KOPT-K1 (cell line): ENCODE data around the gene KCNC1.

Experiments
- H3K27ac ChIP-seq: fragments of 200-600 bp; sonication (generic); 2 replicates; pipeline ENCODE4 v1.5.1; 2016; ENCODE audit warnings: antibody characterized with exemption, mild to moderate bottlenecking, low read depth, low read length; ENCODE audit not compliant: poor library complexity, severe bottlenecking
- H3K36me3 ChIP-seq: fragments of 200-600 bp; sonication (generic); 2 replicates; pipeline ENCODE4 v1.5.1; 2017; ENCODE audit warnings: antibody characterized with exemption, mild to moderate bottlenecking, low read length, moderate library complexity; ENCODE audit not compliant: insufficient read depth
- H3K9me3 ChIP-seq: fragments of 200-600 bp; sonication (generic); 2 replicates; pipeline ENCODE4 v1.5.1; 2017; ENCODE audit warnings: antibody characterized with exemption, low read length, mild to moderate bottlenecking; ENCODE audit not compliant: insufficient read depth, poor library complexity, severe bottlenecking

The KCNC1 gene

DNA sequence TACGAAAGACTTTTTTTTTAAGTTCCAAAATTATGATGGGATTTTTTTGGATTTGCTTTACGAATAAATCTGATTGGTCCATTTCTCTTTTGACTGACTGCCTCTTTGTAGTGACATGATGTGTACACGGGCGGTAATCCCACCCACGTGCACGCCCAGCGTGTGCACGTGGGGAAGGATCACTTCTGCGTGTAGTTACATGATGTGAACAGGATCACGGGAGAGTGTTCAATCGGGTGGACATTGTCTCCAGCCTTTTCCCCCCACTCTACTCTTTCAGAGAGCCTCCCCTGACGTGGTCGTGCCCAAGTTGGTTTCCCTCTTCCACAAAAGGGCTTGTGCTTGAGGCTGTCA is 43.1 kb downstream of the KCNC1 start:
- no peaks in the 10 kb centered on the region for H3K36me3 ChIP-seq
- no peaks in the 10 kb centered on the region for H3K9me3 ChIP-seq
- H3K27ac ChIP-seq = no peak overlapping the region

- Histone ChIP-seq H3K9me3 (no peaks in the 10 kb centered on the region), H3K27ac (no peak overlapping the region), H3K36me3 (no peaks in the 10 kb centered on the region)
Observed at GRCh38 chr11:17778352-17778751, 43.8 kb downstream of the KCNC1 start.

GRCh38 chr11:17778956-17779860 is 44.6 kb downstream of the KCNC1 start:
- H3K27ac ChIP-seq = no peak overlapping the region
- no peaks in the 10 kb centered on the region for H3K9me3 ChIP-seq
- no peaks in the 10 kb centered on the region for H3K36me3 ChIP-seq

DNA sequence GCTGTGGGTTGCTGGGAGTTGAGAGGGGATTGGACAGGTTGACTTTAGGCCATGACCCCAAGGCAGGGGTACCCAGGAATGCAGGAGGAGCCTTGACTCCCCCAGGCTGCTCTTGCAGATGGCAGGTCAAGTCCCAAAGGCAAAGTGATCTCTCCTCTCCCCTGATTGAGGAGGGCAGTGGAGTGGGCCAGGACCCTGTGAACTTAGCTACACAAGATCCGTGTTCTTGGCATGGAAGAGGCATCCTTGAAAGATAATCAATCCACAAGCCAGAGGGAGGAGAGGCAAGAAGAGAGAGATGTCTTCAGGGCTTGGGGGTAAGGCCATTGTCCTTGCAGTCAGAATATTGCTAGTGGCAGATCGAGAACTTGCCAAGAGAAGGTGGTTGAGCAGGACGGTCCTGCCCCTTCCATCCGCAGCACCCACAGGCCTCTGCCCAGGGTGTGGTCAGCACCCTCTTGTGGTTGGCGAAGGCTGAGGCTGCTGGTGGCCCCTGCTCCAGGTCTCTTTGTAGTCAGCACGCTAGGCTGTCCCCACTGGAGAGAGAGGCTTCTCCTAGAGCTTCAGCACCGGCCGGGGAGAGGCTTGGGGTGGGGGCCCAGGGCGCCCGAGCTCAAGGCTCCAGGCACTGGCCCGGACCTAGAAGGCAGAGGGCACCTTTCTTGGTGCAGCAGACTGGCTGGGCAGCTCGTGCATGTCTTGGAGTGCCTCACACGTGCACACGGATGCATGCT is 45.4 kb downstream of the KCNC1 start:
- H3K36me3 ChIP-seq = no peaks in the 10 kb centered on the region
- no peak overlapping the region for H3K27ac ChIP-seq
- H3K9me3 ChIP-seq = no peaks in the 10 kb centered on the region

- Histone ChIP-seq H3K27ac (no peak overlapping the region), H3K9me3 (no peaks in the 10 kb centered on the region), H3K36me3 (no peaks in the 10 kb centered on the region)
Observed at GRCh38 chr11:17780668-17781067, 46.1 kb downstream of the KCNC1 start.

- H3K36me3 ChIP-seq = no peaks in the 10 kb centered on the region
Observed at GRCh38 chr11:17781221-17781620, 46.6 kb downstream of the KCNC1 start.

GRCh38 chr11:17781626-17782025 is 47.0 kb downstream of the KCNC1 start:
- Histone ChIP-seq H3K36me3 (no peaks in the 10 kb centered on the region), H3K27ac (no peak overlapping the region), H3K9me3 (no peaks in the 10 kb centered on the region)

More at GRCh38 chr11:17781221-17781620, 46.6 kb downstream of the KCNC1 start:
- Histone ChIP-seq H3K9me3 (no peaks in the 10 kb centered on the region), H3K27ac (no peak overlapping the region)

GRCh38 chr11:17782145-17782544 is 47.6 kb downstream of the KCNC1 start:
- H3K9me3 ChIP-seq = no peaks in the 10 kb centered on the region
- no peaks in the 10 kb centered on the region for H3K36me3 ChIP-seq
- no peak overlapping the region for H3K27ac ChIP-seq

DNA sequence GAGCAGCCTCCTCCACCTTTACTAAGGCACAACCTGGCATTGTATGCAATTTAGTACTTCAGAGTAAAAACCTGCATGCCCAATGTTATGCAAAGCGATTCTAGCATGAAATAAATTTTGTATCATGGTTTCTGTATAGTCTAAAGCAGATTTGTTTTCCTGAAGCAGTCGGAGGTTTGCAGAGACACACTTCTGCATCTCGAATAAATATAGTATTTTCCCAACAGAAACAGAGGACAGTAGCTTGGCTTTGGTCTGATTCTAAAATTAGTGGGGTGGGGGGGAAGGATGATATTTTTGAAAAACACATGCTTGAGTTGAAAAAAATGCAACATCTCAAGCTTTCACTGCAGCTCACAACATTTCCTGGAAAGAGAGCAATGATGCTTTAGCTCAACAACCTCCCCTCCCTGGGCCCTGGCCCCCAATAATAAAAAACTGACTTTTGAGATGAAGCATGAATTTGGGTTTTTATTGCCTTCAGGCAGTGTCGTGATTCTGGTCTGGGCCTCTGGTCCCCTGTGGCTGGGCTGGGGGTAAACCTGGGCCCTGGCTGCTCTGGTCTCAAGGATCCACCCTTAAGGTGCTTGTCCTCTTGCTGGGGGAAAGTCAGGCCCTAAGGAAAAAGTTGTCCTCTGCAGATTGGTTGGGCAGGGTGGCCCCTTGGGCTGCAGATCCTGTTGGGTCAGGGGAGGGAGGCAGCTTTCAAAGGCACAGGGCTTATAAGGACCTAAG is 48.2 kb downstream of the KCNC1 start:
- no peaks in the 10 kb centered on the region for H3K36me3 ChIP-seq
- no peaks in the 10 kb centered on the region for H3K9me3 ChIP-seq
- H3K27ac ChIP-seq = no peak overlapping the region

GRCh38 chr11:17783878-17784277 is 49.3 kb downstream of the KCNC1 start:
- no peaks in the 10 kb centered on the region for H3K9me3 ChIP-seq
- no peak overlapping the region for H3K27ac ChIP-seq
- H3K36me3 ChIP-seq = no peaks in the 10 kb centered on the region

- Histone ChIP-seq H3K9me3 (no peaks in the 10 kb centered on the region), H3K36me3 (no peaks in the 10 kb centered on the region), H3K27ac (no peak overlapping the region)
Observed at GRCh38 chr11:17786824-17787525, 52.4 kb downstream of the KCNC1 start.

GRCh38 chr11:17788084-17788483 is 53.5 kb downstream of the KCNC1 start:
- H3K36me3 ChIP-seq = no peaks in the 10 kb centered on the region

GRCh38 chr11:17790453-17790852 is 55.9 kb downstream of the KCNC1 start:
- Histone ChIP-seq H3K27ac (no peak overlapping the region), H3K9me3 (no peaks in the 10 kb centered on the region), H3K36me3 (no peaks in the 10 kb centered on the region)

More at GRCh38 chr11:17788084-17788483, 53.5 kb downstream of the KCNC1 start:
- no peaks in the 10 kb centered on the region for H3K9me3 ChIP-seq
- H3K27ac ChIP-seq = no peak overlapping the region

GRCh38 chr11:17791144-17791543 is 56.6 kb downstream of the KCNC1 start:
- H3K36me3 ChIP-seq = no peaks in the 10 kb centered on the region
- no peak overlapping the region for H3K27ac ChIP-seq
- H3K9me3 ChIP-seq = no peaks in the 10 kb centered on the region

GRCh38 chr11:17792161-17792560 is 57.6 kb downstream of the KCNC1 start:
- Histone ChIP-seq H3K36me3 (no peaks in the 10 kb centered on the region), H3K27ac (no peak overlapping the region), H3K9me3 (no peaks in the 10 kb centered on the region)
